AG08395 (cell line): ENCODE data around the gene TNRC6C.
"Not testable (repeated sequence)": the region's sequence is repeated elsewhere in the genome, so short reads cannot be mapped to it uniquely, and the experiment has no call there.

ENCODE experiments used
- DNase-seq: peaks from one replicate; pipeline ENCODE4 v3.0.0; 2012; ENCODE audit warnings: mixed read lengths, low spot score

TNRC6C gene

GRCh38 chr17:78043031-78043430 is 84.5 kb downstream of the TNRC6C start:
- no peak for DNase-seq

DNA sequence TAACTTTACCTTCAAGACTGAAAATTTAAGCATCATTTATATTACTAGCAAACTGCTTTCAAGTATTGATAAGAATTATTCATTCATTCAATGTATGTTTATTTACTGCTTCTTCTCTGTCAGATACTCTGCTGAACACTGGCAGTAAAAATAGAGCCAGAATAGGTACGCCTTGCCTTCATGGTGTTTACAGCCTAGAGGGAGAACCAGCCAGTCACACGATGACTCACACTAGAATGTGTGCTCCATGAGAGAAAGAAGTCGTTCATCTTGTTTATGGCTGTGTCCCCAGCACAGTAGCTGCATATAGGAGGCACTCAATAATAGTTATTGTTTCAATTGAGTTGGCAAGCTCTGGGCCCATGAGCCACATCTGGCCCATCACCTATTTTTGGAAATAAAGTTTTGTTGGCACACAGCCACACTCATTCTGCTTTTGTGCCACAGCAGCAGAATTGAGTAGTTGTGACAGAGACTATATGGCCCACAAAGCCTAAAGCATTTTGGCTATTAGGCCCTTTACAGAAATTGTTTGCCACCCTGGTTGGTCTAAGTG is 85.9 kb downstream of the TNRC6C start:
- DNase-seq = no peak

GRCh38 chr17:78045316-78045715 is 86.8 kb downstream of the TNRC6C start:
- DNase-seq = no peak

DNA sequence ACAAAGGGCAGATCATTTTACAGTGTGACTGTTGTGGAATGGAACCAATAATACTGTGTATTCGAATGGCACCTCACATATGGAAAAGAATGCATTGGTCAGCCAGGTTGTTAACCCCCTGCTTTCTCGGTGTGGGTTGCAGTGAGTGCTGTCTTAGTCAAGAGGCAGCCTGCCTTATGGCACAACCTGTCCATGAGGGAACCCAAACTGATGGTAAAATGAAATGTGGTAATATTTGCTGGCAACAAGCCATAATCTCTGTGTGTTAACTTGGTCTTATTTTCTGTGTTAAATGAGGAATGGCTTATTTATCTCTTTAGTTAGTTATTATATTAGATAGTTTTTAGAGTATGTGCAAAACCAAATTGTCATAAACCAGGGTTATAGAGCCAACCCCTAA is 88.4 kb downstream of the TNRC6C start:
- no peak for DNase-seq

DNA sequence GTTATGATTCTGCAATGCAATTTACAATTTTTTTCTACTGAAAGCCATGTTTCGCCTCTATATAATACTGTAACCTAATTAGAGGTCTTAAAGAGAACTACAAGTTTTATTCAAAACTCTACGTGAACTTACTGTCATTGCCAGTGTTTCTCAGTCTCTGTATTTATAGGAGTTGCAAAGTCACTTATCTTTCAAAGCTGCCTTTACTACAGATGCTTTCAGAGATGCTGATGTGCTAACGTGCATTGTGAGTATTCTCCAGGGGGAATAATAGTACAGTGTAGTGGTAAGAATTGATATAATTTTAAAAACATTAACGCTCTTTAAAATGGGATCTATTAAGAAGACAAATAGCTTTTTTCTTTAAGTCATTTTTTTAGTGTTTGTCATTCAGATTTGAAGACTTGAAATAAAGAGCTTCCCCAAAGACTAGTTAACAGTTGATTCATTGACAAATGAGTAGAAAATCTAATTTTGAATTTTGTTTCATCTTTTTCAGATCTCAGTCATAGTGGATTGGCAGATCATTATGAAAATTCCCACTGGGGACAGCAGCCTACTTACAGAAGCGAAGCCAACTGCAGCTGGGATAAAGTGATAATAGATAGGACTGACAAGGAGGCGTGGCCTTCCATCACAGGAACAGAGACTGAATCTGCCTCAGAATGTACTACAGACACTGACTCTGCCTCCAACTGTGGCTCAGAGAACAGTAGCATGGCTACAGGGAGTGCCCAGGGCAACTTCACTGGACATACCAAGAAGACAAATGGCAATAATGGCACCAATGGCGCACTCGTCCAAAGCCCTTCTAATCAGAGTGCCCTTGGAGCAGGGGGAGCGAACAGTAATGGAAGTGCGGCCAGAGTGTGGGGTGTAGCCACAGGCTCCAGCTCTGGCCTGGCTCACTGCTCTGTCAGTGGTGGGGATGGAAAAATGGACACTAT is 90.1 kb downstream of the TNRC6C start:
- no peak for DNase-seq

GRCh38 chr17:78049609-78050008 is 91.1 kb downstream of the TNRC6C start:
- no peak for DNase-seq

DNA sequence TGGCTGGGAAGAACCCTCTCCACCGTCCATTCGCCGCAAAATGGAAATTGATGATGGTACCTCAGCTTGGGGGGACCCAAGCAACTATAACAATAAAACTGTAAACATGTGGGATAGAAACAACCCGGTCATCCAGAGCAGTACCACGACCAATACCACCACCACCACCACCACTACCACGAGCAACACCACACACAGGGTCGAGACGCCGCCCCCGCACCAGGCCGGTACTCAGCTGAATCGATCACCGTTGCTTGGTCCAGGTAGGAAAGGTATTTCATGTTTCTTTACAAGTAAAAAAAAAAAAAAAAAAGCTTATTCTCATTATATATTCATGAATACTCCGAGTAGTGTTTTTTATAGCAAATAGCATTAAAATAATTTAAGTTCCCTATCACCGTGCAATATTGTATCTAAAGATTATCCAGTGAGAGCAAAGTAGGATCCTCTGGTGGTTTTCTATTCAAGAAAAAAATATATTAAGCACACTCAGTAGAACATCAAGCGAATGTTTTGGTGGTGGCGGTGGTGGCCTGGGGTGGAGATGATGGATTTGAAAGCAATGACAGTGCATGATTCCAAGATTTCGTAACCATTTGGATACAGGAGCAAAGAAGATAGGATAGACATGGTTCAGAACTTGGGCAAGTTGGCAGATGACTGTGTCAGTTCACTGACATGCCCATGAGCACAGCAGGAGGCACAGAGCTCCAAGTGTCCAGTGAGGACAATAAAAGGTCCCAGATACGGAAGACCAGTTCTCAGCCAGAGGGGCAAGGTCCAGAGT is 92.9 kb downstream of the TNRC6C start:
- no peak for DNase-seq

DNA sequence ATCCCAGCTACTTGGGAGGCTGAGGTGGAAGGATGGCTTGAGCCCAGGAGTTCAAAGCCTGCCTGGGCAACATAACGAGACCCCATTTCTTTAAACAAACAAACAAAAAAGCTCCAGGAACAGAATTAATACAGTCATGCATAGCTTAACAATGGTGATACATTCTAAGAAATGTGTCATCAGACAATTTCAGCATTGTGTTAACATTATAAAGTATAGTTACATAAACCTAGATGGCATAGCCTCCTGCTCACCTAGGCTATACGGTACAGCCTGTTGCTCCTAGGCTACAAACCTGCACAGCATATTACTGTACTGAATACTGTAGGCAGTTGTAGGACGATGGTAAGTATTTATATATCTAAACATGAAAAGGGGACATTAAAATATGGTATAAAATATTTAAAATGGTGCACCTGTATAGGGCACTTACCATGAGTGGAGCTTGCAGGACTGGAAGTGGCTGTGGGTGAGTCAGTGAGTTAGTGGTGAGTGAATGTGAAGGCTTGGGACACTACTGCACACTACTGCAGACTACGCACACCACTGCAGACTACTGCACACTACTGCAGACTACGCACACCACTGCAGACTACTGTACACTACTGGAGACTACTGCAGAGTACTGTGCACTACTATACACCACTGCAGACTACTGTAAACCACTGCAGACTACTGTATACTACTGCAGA is 95.4 kb downstream of the TNRC6C start:
- DNase-seq = no peak

DNA sequence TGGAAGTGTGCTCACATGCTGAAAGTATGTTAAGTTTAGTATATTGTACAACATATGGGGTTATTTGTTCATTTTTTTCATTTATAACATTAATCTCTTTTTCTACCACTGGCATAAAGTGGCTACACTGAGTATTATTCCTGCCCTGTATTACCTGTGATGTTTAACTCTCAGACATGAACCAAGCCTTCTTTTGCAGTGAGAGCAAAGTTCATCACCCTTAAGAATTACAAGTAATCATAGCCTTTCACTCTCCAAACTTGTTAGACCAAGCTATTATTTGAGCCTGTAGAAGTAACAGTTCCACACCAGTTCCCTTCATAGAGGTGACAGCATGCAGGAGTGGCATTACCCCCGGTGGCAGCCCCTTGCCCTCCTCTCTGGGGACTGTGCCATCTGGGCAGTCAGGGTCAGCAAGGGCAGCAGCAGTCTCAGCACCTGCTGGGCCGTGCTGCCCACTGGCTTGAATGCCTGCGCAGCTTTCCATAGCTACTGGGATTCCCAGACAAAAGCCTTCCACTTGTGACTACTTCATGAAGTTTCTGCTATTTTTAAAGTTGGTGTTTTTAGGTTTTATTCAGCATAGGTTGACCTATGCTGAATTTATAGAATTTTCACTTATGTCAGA is 98.7 kb downstream of the TNRC6C start:
- DNase-seq = no peak

GRCh38 chr17:78058001-78058400 is 99.5 kb downstream of the TNRC6C start:
- DNase-seq = no peak

DNA sequence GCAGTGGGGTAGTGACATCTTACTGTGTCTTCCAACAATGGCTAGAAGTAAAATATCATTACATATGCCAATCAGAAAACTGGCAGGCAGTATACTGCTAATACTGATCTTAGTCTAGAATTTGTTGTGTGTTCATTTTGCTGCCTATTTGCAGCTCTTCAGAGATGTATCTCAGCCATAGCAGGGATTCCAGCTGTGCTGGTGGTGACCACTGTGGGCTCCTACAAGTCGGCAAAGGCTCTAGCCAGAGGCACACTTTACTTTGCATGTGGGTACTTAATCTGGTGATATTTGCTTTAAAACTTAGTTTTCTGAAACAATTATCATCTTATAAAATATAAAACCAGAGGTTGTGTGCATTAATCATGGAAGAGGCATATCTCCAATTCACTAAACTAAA is 100.1 kb downstream of the TNRC6C start:
- DNase-seq = no peak

DNA sequence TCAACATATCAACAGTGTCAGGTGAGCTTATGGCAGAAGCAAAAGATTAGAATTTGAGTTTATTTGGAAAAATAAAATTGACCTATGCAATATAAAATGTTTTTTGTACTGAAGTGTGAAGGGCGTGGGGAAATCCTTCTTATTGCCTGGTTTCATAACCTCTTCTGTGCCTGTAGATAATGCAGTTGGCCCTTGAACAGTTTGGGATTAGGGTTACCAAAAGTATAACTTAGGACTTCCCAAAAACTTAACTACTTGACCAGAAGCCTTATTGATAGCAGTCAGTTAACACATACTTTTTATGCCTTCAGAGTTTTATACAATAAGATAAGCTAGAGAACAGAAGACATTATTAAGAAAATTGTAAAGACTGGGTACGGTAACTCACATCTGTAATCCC is 104.1 kb downstream of the TNRC6C start:
- DNase-seq = no peak

GRCh38 chr17:78063489-78063888 is 105.0 kb downstream of the TNRC6C start:
- no peak for DNase-seq

DNA sequence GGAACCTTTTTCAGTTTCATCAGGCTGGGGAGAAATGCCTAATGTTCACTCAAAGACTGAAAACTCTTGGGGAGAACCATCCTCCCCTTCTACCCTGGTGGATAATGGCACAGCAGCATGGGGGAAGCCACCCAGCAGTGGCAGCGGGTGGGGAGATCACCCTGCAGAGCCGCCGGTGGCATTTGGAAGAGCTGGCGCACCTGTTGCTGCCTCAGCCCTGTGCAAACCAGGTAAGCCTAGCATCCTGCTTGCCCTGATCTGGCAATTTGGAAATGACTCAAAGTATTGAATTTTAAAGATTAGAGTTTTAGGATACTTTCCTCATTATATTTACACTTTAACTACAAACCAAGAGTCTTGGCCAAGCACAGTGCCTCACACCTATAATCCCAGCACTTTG is 106.2 kb downstream of the TNRC6C start:
- DNase-seq = no peak

- DNase-seq = not testable (repeated sequence)
Observed at GRCh38 chr17:78066976-78067375, 108.5 kb downstream of the TNRC6C start.

GRCh38 chr17:78069695-78070094 is 111.2 kb downstream of the TNRC6C start:
- no peak for DNase-seq

DNA sequence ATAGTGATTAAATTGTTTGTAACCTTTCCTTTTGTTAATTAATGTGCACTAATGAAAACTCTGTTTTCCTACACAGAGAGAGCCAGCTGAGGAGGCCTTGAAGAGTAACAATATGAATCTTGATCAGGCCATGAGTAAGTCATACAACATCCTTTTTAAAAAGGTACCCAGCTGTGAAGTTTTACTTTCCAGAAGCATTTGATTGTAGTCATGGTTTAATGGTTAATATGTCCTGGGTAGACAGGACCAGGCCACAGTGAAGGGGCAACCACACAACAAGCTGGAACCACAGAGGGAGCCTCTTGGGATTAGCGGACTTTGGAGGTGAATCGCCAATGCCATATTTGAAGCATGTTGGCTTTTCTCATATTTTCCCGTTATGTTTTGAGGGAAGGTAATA is 114.5 kb downstream of the TNRC6C start:
- DNase-seq = no peak

DNA sequence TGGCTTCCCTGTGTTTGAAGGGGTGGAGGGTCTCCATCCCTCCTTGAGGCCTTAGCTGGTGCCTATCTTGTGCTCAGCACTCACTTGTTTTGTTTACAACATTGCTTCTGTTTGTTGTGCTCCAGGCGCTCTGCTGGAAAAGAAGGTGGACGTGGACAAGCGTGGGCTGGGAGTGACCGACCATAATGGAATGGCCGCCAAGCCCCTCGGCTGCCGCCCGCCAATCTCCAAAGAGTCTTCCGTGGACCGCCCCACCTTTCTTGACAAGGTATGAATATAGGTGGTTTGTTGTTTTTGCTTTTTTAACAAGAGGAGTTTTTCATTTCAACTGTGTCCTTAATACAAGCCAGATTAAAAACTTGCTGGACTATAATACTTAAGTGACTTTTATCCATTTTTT is 116.5 kb downstream of the TNRC6C start:
- no peak for DNase-seq

GRCh38 chr17:78075545-78075944 is 117.0 kb downstream of the TNRC6C start:
- no peak for DNase-seq

DNA sequence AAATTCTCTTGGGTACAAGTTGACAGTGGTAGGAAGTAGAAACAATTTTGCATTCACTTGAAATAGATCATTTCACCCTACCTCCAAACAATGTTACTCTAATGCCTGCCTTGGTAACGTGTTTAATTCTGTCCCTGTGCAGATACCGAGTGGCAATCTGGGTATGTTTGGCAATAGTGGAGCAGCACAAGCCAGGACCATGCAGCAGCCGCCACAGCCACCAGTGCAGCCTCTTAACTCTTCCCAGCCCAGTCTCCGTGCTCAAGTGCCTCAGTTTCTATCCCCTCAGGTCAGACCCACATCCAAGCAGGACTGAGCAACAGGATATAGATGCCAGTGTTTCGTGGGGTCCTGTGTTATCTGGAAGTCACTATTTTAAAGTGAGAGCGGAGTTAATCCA is 120.8 kb downstream of the TNRC6C start:
- DNase-seq = no peak

GRCh38 chr17:78081551-78081950 is 123.0 kb downstream of the TNRC6C start:
- DNase-seq = no peak

GRCh38 chr17:78082355-78082872 is 123.9 kb downstream of the TNRC6C start:
- not testable (repeated sequence) for DNase-seq
